DMS53 treated with DMSO at 0.1 percent for 48 hours (cell line): Measurements from ENCODE around the gene SOHLH1.

ENCODE experiments used
- DNase-seq: peaks from one replicate; lab custom pipeline; 2025; ENCODE audit not compliant: unreplicated experiment; lab: John Stamatoyannopoulos, UW

SOHLH1 gene

DNA sequence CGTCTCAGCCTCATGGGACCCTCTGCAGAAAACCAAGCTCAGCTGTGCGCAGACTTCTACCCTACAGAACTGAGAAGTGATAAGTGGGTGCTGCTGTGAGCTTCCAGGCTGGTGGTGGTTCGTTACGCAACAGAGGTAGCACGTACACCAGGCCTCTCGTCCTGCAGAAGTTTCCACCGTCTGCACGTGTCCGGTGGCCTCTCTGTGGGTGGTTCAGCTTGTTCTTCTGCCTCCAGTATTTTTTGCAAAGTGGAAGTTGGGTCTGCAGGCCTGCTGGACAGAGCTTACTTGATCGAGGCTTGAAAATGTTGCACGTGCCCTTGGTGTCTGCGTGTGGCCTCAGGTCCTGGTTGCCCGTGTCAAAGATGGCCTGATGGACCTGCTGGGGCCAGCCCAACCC lies 30.2 kb upstream of the SOHLH1 start:
- DNase-seq: no peak

DNA sequence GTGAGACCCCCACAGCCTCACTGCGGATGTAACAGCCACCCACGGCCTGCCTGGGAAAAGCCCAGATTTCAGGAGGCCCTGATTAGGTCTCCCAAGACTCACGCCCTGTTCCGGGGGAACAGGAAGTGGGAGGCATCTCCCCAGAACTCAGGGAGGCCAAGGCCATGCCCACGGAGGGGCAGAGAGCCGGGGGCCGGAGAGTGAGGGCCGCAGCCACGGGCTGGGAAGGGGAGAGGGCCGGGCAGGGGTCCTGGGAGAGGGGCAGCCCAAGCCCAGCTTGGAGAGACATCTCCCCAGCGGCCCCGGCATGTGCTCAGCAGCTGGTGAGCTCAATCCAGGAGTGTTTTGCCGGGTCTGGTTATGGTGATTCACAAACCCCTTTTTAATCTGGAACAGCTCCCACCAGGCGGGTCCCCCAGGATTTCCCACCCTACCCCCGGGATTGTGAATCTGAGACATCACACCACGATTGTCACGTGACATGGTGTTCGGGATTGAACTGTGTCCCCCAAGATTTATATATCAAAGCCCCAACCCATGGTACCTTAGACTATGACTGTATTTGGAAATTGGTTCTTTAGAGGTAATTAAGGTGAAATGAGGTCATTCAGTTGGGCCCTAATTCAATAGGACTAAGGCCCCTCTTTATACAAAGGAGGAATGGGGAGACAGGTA lies 29.3 kb upstream of the SOHLH1 start:
- DNase-seq: no peak

DNA sequence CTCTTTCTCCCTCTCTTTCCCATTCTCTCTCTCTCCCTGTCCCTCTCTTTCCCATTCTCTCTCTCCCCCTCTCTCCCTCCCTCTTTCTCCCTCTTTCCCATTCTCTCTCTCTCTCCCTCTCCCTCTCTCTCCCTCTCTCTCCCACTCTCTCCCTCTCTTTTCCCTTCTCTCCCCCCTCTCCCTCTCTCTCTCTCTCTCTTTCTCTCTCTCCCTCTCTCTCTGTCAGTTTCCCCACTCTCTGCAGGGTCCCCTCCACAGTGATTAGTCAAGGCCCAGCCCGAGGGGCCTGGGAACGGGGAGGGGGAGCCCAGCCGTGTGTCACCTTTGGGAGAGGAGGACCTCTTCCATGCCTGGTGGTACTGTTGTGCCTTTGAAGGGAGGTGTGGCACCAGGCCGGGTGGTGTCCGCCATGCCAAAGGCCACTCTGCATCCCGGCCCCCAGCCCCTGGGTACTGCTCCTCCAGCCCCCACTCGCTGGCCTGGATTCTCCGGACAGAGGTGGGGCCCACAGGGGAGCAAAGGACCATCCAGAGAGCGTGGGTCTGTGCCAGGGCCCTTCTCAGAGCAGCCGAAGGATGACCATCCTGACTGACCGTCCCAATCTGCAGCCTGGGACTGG lies 28.1 kb upstream of the SOHLH1 start:
- no peak for DNase-seq

DNA sequence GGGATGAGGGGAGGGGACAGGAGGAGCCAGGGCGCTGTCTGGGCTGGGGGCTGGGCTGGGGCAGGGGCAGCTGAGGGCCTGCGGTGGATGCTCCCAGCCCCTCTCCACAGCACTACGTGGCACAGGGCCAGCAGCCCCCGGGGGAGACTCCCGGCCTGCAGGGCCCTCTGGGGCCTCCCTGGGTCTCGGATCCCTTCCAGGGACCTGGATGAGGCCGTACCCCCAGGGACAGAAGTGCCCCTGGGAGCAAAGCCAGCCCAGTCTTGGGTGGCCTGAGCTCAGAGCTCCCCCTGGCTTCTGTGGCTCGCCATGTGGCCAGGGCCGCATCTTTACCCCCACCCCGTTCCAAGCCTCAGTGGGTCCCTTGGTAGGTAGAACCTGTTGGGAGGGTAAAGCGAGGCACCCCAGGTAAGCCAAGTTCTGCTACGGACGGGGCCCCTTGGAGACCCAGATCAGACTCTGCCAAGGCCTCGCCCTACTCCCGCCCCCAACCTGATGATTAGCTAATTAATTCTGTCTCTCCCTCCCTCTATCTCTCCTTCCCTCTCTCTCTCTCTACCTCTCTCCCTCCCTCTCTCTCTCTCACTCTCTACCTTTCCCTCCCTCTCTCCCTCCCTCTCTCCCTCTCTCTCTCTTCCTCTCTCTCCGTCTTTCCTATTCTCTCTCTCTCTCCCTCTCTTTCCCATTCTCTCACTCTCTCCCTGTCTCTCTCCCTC lies 27.0 kb upstream of the SOHLH1 start:
- DNase-seq: no peak

DNA sequence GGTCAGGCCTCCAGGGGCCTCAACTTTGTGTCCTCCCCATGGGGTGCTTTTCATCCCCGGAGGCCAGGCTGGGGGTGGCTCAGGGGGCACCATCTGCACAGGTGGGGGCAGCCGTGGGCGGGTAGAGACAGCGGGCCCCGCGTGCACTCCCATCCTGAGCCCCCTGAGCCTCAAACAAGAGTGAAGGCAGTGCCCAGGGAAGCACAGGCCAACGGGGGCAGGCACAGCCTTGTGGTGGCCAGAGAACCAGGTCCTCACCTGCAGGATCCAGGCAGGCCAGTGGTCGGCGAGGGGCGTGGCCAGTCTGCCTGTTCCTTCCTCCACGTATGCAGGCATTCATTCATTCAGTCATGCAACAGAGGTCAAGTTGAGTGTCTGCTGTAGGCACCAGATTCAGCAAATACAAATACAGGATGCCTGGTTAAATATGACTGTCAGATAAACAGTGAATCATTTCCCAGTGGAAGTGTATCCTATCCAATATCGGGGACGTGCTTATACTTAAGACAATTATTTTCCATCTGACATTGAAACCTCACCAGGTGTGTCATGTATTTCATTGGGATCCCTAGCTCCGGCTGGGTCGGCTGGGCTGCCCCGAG lies 25.0 kb upstream of the SOHLH1 start:
- no peak for DNase-seq

DNA sequence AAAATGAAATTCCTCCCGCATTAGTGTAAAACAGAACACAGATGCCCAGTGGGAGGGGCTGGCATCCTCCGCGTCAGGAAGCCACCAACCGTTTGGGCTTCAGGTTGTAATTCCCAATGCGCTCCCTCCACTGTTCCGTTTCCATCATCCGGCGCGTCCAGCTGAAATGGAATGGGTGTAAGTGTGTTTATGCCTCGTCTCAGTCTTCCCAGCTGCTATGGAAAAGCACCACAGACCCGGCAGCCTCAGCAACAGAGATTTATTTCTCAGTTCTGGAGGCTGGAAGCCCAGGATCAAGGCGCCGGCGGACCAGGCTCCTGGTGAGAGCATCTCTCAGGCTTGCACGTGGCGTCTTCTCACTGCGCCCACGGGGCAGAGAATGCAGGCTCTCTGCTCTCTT lies 23.1 kb upstream of the SOHLH1 start:
- DNase-seq: no peak

DNA sequence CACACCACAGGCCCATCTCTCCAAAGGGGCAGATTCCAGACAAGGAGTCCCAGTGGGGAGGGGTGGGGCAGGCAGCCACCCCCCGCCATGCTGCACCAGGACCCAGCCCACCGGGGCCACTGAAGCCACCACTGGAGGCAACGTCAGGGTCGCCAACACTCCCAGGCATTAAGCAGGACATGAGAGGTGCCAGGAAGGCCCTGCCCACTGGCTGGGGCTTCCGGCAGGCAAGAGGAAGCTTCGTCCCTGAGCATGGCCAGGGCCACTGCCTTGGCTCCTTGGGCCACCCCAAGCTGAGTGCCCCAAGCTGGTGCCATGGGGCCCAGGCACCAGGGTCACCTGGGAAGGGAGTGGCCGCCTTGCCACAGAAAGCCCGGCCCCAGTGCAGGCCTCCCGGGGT lies 20.2 kb upstream of the SOHLH1 start:
- DNase-seq: no peak

DNA sequence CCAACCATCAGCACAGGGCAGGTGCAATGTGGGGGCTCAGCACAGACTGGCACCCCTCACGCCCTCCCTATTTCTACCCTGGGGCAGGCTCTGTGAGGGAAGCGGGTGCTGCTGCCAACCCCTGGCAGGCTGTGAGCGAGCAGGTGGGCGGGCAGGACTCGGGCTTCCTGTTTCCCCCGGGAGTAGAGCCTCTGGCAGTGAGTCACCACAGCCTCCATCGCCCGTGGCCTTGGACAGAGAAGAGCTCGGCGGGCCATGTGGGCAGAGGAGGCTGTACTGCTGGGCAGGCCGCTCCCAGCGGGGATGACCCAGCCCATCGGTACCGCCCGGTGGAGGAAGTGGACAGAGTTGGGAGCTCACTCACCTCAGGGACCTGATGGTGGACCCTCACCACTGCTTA lies 19.3 kb upstream of the SOHLH1 start:
- DNase-seq: no peak

DNA sequence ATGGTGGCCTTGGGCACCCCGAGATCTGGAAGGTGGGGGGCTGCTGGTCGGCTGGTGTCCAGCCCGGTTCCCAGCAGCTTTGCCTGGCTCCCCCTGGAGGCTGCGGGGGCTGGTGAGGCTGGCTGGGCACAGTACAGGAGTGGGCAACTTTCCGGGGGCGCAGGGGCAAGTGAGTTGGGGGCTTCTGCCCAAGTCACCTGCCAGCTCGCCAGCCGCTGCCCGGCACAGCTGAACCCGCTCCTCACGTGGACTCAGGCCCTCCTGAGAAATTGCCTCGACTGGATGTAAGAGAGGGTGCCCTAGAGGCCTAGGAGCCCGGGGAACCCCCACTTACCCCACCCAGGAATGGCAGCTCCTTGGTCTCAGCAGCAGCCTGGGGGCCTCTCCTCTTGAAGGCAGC lies 18.1 kb upstream of the SOHLH1 start:
- no peak for DNase-seq

DNA sequence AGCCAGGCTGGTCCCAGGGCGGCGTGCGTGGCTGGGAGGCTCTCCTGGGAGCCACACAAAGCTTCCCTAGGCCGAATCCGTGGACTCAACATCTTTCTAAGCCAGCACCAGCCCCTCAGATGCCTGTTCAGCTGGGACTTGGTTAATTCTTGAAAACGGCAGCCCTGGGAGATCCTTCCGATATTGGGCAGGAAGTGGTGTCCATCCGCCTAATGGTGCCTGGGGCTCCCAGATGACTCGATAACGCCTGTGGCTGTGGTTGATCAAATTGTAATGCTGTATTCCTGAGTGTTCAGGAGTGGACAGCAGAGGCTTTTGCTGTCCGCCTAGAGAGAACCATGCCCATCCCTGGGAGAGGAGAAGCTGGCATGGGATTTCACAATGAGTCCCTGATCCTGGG lies 16.8 kb upstream of the SOHLH1 start:
- no peak for DNase-seq

DNA sequence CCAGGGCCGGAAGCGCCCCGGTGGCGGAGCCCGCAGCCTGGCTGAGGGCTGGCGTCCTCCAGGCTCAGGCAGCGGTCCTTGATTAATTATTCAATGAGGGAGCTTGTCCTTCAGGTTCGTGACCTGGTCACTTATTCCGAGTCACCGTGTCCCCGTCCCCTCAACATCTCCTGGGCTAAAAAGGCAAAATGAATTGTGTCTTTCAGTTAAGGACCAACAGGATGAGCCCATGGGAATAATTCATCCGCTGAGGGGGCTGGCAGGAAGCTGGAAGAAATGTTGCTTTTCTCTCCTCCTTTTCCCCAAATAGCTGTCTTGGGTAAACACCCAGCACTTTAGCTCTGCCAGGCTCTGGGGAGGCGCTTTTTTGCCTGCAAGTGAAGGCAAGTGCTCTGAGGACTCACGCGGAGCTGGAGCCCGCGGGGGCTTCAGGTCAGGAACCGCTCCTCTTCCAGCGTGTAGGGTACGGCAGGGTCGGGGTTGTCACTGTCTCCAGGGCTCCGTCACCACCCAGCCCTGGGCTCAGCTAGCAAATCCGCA lies 15.8 kb upstream of the SOHLH1 start:
- no peak for DNase-seq

DNA sequence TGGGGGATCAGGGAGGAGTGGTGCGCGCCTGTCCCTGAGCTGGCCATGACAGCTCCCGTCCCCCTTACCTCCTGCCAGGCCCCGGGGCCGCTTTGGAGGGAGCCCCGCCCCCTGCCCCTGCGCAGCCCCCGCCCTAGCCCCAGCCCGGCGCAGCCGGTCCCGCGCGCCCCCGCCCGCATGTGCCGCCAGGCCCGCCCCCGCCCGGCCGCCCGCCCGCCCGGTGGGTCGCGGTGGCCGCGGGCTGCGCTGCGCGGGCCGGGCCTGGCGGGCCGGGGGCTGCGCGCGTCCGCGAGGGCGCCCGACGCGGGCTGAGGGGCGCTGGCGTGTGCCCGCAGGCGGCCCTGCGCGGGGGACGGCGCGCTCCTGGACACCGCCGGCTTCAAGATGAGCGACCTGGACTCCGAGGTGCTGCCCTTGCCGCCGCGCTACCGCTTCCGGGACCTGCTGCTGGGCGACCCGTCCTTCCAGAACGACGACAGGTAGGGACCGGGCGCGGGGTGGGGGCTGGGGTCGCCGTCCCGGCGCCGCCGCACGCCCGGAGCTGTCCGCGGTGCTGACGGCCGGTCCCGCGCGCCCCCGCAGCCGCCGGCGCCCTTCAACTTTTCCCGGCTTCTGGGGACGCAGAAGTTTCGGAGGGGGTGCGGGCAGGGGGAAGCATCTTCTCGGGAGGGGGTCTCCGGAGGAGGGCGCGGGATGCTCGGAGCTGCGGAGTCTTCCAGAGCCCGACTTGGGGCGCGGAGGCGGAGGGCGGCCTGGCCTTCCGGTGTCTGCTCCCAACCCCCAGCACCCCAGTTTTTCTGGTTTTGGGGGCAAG lies 15.2 kb upstream of the SOHLH1 start:
- DNase-seq: no peak

DNA sequence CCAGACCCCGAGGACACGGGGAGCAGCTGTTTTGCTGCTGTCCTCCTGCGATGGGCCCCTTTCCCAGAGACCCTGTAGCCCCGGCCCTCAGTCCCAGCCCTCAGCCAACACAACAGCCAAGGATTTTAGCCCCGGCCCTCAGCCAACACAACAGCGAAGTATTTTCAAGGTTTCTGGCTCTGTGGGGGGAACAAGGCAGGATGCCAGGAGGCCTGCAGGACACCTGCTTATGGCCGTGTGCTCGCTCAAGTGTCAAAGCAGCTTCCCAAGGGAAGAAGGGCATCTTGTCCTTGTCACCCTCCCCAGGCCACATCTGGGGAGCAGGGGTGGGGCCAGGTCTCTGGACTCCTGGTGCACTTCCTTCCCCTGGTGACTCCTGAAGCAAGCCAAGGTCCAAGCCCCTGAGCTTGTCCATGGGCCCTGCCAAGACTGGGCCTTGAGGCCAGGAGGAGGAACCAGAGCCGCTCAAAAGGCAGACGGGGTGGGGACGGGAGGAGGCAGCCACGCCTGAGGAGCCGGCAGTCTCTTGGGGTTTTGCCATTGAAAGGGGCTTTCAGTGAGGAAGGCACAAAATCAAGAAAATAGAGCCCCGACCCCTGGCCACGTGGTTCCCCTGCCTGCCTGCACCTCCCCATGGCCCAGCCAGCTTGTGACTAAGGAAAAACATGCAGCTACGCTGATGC lies 13.5 kb upstream of the SOHLH1 start:
- DNase-seq: no peak

DNA sequence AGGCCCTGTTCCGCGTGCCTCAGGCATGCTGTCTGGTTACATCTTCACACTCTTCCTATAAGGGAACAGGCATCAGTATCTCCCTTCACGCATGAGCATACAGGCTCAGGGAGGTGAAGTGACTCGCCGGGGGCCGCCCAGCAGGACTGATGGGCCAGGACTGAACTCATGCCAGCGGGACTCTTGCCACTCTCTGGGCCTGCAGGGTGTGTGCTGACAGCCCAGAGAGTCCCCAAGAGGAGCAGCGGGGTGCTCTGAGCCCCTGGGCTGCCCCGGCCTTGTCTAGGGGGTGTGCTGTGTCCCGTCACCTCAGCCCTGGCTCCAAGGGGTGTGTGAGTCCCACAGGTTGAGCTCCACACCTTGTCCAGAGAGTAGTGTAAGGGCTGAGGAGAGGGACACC lies 12.6 kb upstream of the SOHLH1 start:
- no peak for DNase-seq

DNA sequence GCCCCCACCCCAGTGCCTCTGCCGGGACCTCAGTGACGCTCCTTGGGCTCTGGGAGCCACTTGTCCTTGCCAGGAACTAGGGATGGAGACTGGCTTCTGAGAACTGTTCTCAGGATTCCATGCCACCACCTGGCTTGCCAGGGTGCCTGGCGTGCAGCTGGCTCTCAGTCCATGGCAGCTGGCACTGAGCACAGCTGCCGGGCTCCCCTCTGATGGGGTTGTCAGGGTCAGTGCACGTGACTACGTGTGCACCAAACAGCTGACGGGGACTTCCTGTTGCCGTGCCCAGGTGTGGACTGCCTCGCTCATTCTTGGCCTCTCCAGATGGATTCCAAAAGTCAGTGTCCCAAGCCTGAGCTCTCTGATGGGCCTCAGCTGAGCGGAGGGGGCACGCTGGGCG lies 12.1 kb upstream of the SOHLH1 start:
- DNase-seq: no peak

DNA sequence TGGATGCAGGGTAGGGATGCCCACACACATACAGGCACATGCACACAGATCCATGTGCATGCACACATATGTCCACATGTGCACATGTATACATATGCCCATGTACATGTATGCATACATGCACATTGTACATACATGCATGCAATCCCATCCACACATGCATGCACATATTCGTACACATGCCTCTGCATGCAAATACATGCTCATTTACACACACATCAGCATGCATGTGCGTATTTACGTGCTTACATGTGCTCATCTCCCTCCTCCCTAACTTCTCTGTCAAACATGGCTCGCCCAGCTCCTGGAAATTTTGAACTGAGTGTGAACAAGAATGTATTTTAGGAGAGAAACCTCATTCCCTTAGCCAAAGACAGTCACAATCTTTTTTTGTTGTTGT lies 8.9 kb upstream of the SOHLH1 start:
- DNase-seq: no peak

DNA sequence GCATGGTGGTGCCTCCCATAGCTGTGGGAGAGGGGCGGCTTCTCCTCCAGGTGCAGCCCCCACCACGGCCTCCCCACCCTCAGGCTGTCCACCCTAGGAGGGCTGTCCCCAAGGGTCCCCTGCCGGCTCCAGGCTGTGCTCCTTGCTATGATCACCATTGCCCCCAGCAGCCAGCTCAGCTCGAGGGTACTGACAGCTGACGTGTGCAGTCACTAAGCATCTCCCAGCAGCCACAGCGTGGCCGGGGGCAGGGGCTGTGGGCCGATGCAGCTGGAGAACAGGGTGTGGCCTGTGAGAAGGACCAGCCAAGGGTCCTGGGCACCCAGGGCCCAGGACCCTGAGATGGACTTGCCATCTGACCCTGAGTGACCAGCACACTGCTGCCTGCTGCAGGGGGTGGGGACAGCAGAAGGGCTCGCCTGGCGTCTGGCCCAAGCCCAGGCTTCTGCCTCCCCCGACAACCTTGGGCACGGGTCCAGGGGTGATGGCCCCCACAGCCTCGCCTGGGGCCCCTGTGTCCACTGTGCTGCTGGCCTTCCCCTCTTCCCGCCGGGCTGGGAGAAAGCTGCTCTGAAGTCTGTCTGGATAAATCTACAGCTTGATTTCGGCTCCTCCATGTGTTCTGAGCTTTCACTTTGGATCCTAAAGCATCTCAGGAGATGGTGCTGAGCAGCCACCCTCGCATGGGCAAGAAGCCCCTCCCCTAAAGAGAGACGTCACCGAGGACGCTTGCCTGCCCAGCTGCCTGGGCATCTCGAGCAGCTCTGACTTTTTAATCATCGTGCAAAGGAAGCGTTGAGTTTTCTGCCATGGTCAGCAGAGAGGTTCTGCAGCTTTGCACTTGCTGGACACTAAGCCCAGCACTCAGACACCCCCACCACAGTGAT lies 8.2 kb upstream of the SOHLH1 start:
- DNase-seq: no peak

DNA sequence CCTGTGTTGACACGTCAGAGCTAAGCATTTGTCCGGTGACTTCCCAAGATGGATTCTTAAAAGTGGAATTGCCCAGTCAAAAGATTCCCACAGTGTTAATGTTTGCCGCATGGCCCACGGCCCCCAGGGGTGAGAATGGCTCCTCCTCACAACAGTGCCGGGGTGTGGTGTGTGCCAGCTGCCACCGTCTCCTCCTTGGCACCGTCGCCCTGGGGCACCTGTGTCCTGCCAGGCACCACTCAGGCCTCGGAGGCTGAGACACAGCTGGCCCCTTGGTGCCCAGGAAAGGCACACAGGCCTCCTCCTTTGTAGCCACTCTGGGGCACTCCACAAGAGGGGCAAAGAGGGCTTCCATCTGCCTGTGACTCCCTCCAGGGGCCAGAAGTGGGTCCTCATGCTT lies 7.0 kb upstream of the SOHLH1 start:
- DNase-seq: no peak

DNA sequence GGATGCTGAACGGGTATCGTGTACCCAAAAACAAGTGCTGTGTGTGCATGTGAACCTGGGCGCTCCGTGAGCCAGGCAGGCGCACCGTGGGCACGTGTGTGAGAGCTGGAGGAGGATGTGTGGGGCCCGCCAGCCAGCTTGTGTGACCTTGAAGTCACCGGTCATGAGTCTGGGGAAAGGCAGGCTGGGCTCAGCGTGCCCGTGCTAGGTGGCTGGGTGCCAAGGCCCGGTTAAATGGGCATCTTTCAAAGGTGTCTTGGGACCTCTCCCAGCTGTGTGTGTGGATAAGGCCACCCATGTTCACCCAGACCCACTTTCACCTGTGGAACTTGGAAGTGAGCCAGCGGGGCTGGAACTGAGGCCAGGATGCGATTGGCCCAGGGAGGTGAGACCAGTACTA lies 6.1 kb upstream of the SOHLH1 start:
- DNase-seq: no peak

DNA sequence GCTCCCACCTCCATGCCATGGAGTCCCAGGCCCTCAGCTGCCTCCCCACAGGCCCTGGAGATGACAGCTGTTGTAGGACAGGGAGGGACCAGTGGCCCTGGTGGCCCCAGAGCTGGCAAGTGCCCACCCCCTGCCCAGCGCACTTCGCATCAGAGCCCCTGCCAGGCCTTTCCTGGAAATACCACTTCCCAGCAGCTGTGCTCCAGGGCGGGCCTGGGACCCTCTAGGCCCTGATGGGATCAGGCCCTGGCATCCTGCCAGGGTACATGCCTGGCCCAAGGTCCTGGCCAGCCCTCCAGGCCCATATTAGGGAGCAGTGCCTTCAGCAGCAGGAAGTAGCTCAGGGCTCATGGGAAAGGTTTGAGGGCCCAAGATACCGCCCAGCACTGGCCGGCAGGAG lies 5.2 kb upstream of the SOHLH1 start:
- DNase-seq: no peak
